HG03025 (cell line): ENCODE data around the gene AGFG2.

Experiments used
- ATAC-seq: cut with Tn5 transposase; IDR thresholded peaks from one replicate; pipeline ENCODE4 v1.9.1; 2021; ENCODE audit warnings: mild to moderate bottlenecking, moderate library complexity; ENCODE audit not compliant: unreplicated experiment, low FRiP score

Gene AGFG2

GRCh38 chr7:100584054-100584682 lies 45.2 kb downstream of the AGFG2 start:
- no peak for ATAC-seq

GRCh38 chr7:100584683-100585510 lies 45.9 kb downstream of the AGFG2 start:
- no peak for ATAC-seq

GRCh38 chr7:100585511-100586265 lies 46.7 kb downstream of the AGFG2 start, which contains the start of gene LRCH4:
Gene LRCH4 (minus strand): TSS chr7:100586129. CDS start chr7:100586100, 29 bp downstream.
- ATAC-seq, result peak; percentile 30

GRCh38 chr7:100586266-100587025 lies 47.4 kb downstream of the AGFG2 start, which contains the start of gene FBXO24:
Gene FBXO24 (plus strand): TSS chr7:100586328. CDS start chr7:100586626, 298 bp downstream.
- peak; percentile 84 for ATAC-seq

- no peak for ATAC-seq
Observed at GRCh38 chr7:100588438-100588837, 49.4 kb downstream of the AGFG2 start.

- no peak for ATAC-seq
Observed at GRCh38 chr7:100589341-100589947, 50.4 kb downstream of the AGFG2 start.

- no peak for ATAC-seq
Observed at GRCh38 chr7:100590077-100590737, 51.2 kb downstream of the AGFG2 start.

GRCh38 chr7:100591596-100591995 lies 52.6 kb downstream of the AGFG2 start:
- no peak for ATAC-seq

- ATAC-seq, result no peak
Observed at GRCh38 chr7:100595188-100595587, 56.2 kb downstream of the AGFG2 start.

GRCh38 chr7:100598425-100598824 lies 59.4 kb downstream of the AGFG2 start:
- ATAC-seq, result no peak

GRCh38 chr7:100599911-100600729 lies 61.1 kb downstream of the AGFG2 start:
- no peak for ATAC-seq

GRCh38 chr7:100600730-100601038 lies 61.7 kb downstream of the AGFG2 start:
- ATAC-seq, result no peak

GRCh38 chr7:100602889-100603725 lies 64.1 kb downstream of the AGFG2 start:
- no peak for ATAC-seq

GRCh38 chr7:100603726-100604027 lies 64.7 kb downstream of the AGFG2 start:
- ATAC-seq, result no peak

- ATAC-seq, result peak; percentile 39
Observed at GRCh38 chr7:100604028-100604975, 65.3 kb downstream of the AGFG2 start.

- ATAC-seq, result no peak
Observed at GRCh38 chr7:100604976-100605911, 66.2 kb downstream of the AGFG2 start.
